ENCODE measurements around the gene PLOD2. TPM values are rescaled to one million over a fixed set of nuclear protein-coding genes. Genes with fewer than 3 reads are reported as not detected.
A peak's percentile ranks its signal among the peaks of the same experiment; 100 is the strongest.

PLOD2 gene
- total RNA-seq, 1 donor from 2014 or later = 117 TPM

- no peaks in the 10 kb centered on the region for H3K27me3 Mint-ChIP-seq (ENCODE audit: low read depth, unreplicated experiment)
- peak overlapping the region; percentile 16 for H3K4me3 Mint-ChIP-seq (ENCODE audit: unreplicated experiment)
- FAIRE-seq = peak; percentile 92
These were observed 18.2 kb downstream of the PLOD2 start for GRCh38 chr3:146142757-146143156.

GRCh38 chr3:146139586-146140110, 21.3 kb downstream of the PLOD2 start:
- H3K9ac ChIP-seq (ENCODE audit: low read length) = no peak overlapping the region
- no peak overlapping the region for H2AFZ ChIP-seq (ENCODE audit: low read depth, low read length)
- no peaks in the 10 kb centered on the region for H3K9me3 Mint-ChIP-seq (ENCODE audit: unreplicated experiment)
- peaks cover 23% of the 10 kb centered on the region for H3K4me1 Mint-ChIP-seq (ENCODE audit: low read depth, unreplicated experiment)
- H3K27ac ChIP-seq (ENCODE audit: low read depth, low read length) = no peak overlapping the region
- H3K4me2 ChIP-seq (ENCODE audit: low read length) = no peak overlapping the region
- H3K4me1 ChIP-seq (ENCODE audit: insufficient read depth, low read length) = peaks cover 11% of the 10 kb centered on the region
- H4K20me1 ChIP-seq (ENCODE audit: insufficient read depth, low read length) = peaks cover 73% of the 10 kb centered on the region
- no peak for TF ChIP-seq CTCF (IDR thresholded peaks at IDR 0.05; ENCODE audit: insufficient read depth, low read depth, low read length)
- no peak for TF ChIP-seq EZH2 (IDR thresholded peaks at IDR 0.05; ENCODE audit: insufficient read depth, low read length)
- H3K27ac Mint-ChIP-seq (ENCODE audit: unreplicated experiment) = no peak overlapping the region
- H3K36me3 ChIP-seq (ENCODE audit: insufficient read depth, low read length) = no peaks in the 10 kb centered on the region
- no peaks in the 10 kb centered on the region for H3K27me3 Mint-ChIP-seq (ENCODE audit: low read depth, unreplicated experiment)
- no peak for DNase-seq (ENCODE audit: low read depth)
- no peak overlapping the region for H3K4me3 ChIP-seq (ENCODE audit: insufficient read depth, low read depth, low read length)
- H3K79me2 ChIP-seq (ENCODE audit: insufficient read depth, low read length) = peaks cover 100% of the 10 kb centered on the region
- no peaks in the 10 kb centered on the region for H3K9me3 ChIP-seq (ENCODE audit: insufficient read depth, low read depth, low read length)
- FAIRE-seq = peak; percentile 50
- H3K27me3 ChIP-seq (ENCODE audit: insufficient read depth, low read length) = no peaks in the 10 kb centered on the region
- H3K4me3 Mint-ChIP-seq (ENCODE audit: unreplicated experiment) = no peak overlapping the region
- H3K36me3 Mint-ChIP-seq (ENCODE audit: low read depth, unreplicated experiment) = peaks cover 3% of the 10 kb centered on the region

More at GRCh38 chr3:146142757-146143156, 18.2 kb downstream of the PLOD2 start:
- Histone ChIP-seq H3K79me2 (ENCODE audit: insufficient read depth, low read length) (peaks cover 100% of the 10 kb centered on the region), H3K9ac (ENCODE audit: low read length) (no peak overlapping the region), H3K9me3 (ENCODE audit: insufficient read depth, low read depth, low read length) (no peaks in the 10 kb centered on the region), H3K27me3 (ENCODE audit: insufficient read depth, low read length) (no peaks in the 10 kb centered on the region), H3K4me3 (ENCODE audit: insufficient read depth, low read depth, low read length) (no peak overlapping the region), H3K4me2 (ENCODE audit: low read length) (peak overlapping the region; percentile 13), H3K4me1 (ENCODE audit: insufficient read depth, low read length) (peaks cover 11% of the 10 kb centered on the region), H2AFZ (ENCODE audit: low read depth, low read length) (no peak overlapping the region), H4K20me1 (ENCODE audit: insufficient read depth, low read length) (peaks cover 85% of the 10 kb centered on the region), H3K27ac (ENCODE audit: low read depth, low read length) (no peak overlapping the region), H3K36me3 (ENCODE audit: insufficient read depth, low read length) (peaks cover 5% of the 10 kb centered on the region)
- H3K36me3 Mint-ChIP-seq (ENCODE audit: low read depth, unreplicated experiment) = peaks cover 3% of the 10 kb centered on the region
- DNase-seq (ENCODE audit: low read depth) = peak; percentile 75
- H3K27ac Mint-ChIP-seq (ENCODE audit: unreplicated experiment) = peak overlapping the region; percentile 2
- no peak for TF ChIP-seq CTCF (IDR thresholded peaks at IDR 0.05; ENCODE audit: insufficient read depth, low read depth, low read length)
- no peak for TF ChIP-seq EZH2 (IDR thresholded peaks at IDR 0.05; ENCODE audit: insufficient read depth, low read length)
- H3K4me1 Mint-ChIP-seq (ENCODE audit: low read depth, unreplicated experiment) = peaks cover 18% of the 10 kb centered on the region
- no peaks in the 10 kb centered on the region for H3K9me3 Mint-ChIP-seq (ENCODE audit: unreplicated experiment)

GRCh38 chr3:146138902-146139301, 22.1 kb downstream of the PLOD2 start:
- DNase-seq (ENCODE audit: low read depth) = no peak
- peak; percentile 69 for FAIRE-seq
- H3K9me3 Mint-ChIP-seq (ENCODE audit: unreplicated experiment) = no peaks in the 10 kb centered on the region
- no peak overlapping the region for H3K27ac ChIP-seq (ENCODE audit: low read depth, low read length)
- H3K9ac ChIP-seq (ENCODE audit: low read length) = no peak overlapping the region
- H3K27ac Mint-ChIP-seq (ENCODE audit: unreplicated experiment) = no peak overlapping the region
- peaks cover 100% of the 10 kb centered on the region for H3K79me2 ChIP-seq (ENCODE audit: insufficient read depth, low read length)
- H3K4me1 Mint-ChIP-seq (ENCODE audit: low read depth, unreplicated experiment) = peaks cover 29% of the 10 kb centered on the region
- H3K4me1 ChIP-seq (ENCODE audit: insufficient read depth, low read length) = peaks cover 11% of the 10 kb centered on the region
- H3K4me2 ChIP-seq (ENCODE audit: low read length) = no peak overlapping the region
- H4K20me1 ChIP-seq (ENCODE audit: insufficient read depth, low read length) = peaks cover 72% of the 10 kb centered on the region
- H2AFZ ChIP-seq (ENCODE audit: low read depth, low read length) = no peak overlapping the region
- H3K27me3 Mint-ChIP-seq (ENCODE audit: low read depth, unreplicated experiment) = no peaks in the 10 kb centered on the region
- peaks cover 3% of the 10 kb centered on the region for H3K36me3 Mint-ChIP-seq (ENCODE audit: low read depth, unreplicated experiment)
- no peak overlapping the region for H3K4me3 Mint-ChIP-seq (ENCODE audit: unreplicated experiment)
- H3K4me3 ChIP-seq (ENCODE audit: insufficient read depth, low read depth, low read length) = no peak overlapping the region
- no peak for TF ChIP-seq CTCF (IDR thresholded peaks at IDR 0.05; ENCODE audit: insufficient read depth, low read depth, low read length)
- no peak for TF ChIP-seq EZH2 (IDR thresholded peaks at IDR 0.05; ENCODE audit: insufficient read depth, low read length)
- H3K9me3 ChIP-seq (ENCODE audit: insufficient read depth, low read depth, low read length) = no peaks in the 10 kb centered on the region
- no peaks in the 10 kb centered on the region for H3K36me3 ChIP-seq (ENCODE audit: insufficient read depth, low read length)
- no peaks in the 10 kb centered on the region for H3K27me3 ChIP-seq (ENCODE audit: insufficient read depth, low read length)

Data from astrocyte (in vitro differentiated cells and primary cell).